ENCODE results near the gene MAK. TPM values are rescaled to one million over a fixed set of nuclear protein-coding genes. Genes with fewer than 3 reads are reported as not detected.
A peak's percentile ranks its signal among the peaks of the same experiment; 100 is the strongest.

The MAK gene
- total RNA-seq, 2 experiments from 2014 or later, result 0.27 to 0.32 TPM

GRCh38 chr6:10852361-10852960 lies 14.1 kb upstream of the MAK start:
- peaks cover 9% of the 10 kb centered on the region for H3K36me3 Mint-ChIP-seq (ENCODE audit: low read depth)
- no peaks in the 10 kb centered on the region for H3K4me1 Mint-ChIP-seq (ENCODE audit: low read depth)
- H3K27ac Mint-ChIP-seq, result no peak overlapping the region
- ChIA-PET POLR2A (no interaction called here), CTCF (interaction anchor here (1.3 kb wide), 1 partner anchor 11 kb away, joined by 4 read pairs; no protein-coding TSS in a partner anchor)
- no peak for DNase-seq
- ATAC-seq, result no peak
- H3K4me3 Mint-ChIP-seq, result no peak overlapping the region
- H3K27me3 Mint-ChIP-seq, result peaks cover 5% of the 10 kb centered on the region
- intact Hi-C loops (cut with micrococcal nuclease), result no loop called here
- peaks cover 15% of the 10 kb centered on the region for H3K9me3 Mint-ChIP-seq
- no peak for TF ChIP-seq CTCF (IDR thresholded peaks at IDR 0.05)

GRCh38 chr6:10850728-10851127 lies 12.4 kb upstream of the MAK start:
- Mint-ChIP-seq H3K4me1 (ENCODE audit: low read depth) (no peaks in the 10 kb centered on the region), H3K36me3 (ENCODE audit: low read depth) (peaks cover 9% of the 10 kb centered on the region), H3K27me3 (peaks cover 3% of the 10 kb centered on the region), H3K27ac (no peak overlapping the region), H3K4me3 (no peak overlapping the region), H3K9me3 (peaks cover 15% of the 10 kb centered on the region)
- intact Hi-C loops (cut with micrococcal nuclease), result no loop called here
- no peak for TF ChIP-seq CTCF (IDR thresholded peaks at IDR 0.05)
- CTCF ChIA-PET, result no interaction called here
- POLR2A ChIA-PET, result no interaction called here
- ATAC-seq (no peak), DNase-seq (no peak)

GRCh38 chr6:10849901-10850300 lies 11.6 kb upstream of the MAK start:
- POLR2A ChIA-PET, result no interaction called here
- Mint-ChIP-seq H3K9me3 (peaks cover 13% of the 10 kb centered on the region), H3K4me1 (ENCODE audit: low read depth) (no peaks in the 10 kb centered on the region), H3K36me3 (ENCODE audit: low read depth) (peaks cover 9% of the 10 kb centered on the region), H3K27ac (no peak overlapping the region), H3K4me3 (no peak overlapping the region), H3K27me3 (peaks cover 3% of the 10 kb centered on the region)
- DNase-seq (no peak), ATAC-seq (no peak)
- intact Hi-C loops (cut with micrococcal nuclease), result no loop called here
- CTCF ChIA-PET, result no interaction called here
- TF ChIP-seq CTCF (IDR thresholded peaks at IDR 0.05), result no peak

GRCh38 chr6:10847684-10848083 lies 9.3 kb upstream of the MAK start:
- intact Hi-C loops (cut with micrococcal nuclease), result no loop called here
- Mint-ChIP-seq H3K36me3 (ENCODE audit: low read depth) (no peaks in the 10 kb centered on the region), H3K4me3 (no peak overlapping the region), H3K9me3 (no peaks in the 10 kb centered on the region), H3K27ac (no peak overlapping the region), H3K27me3 (peaks cover 6% of the 10 kb centered on the region), H3K4me1 (ENCODE audit: low read depth) (no peaks in the 10 kb centered on the region)
- ATAC-seq (no peak), DNase-seq (no peak)
- ChIA-PET CTCF (interaction anchor here (0.8 to 1.2 kb wide), 2 partner anchors 10 to 14 kb away, joined by 3 read pairs; no protein-coding TSS in a partner anchor), POLR2A (no interaction called here)
- TF ChIP-seq CTCF (IDR thresholded peaks at IDR 0.05), result peak; percentile 52

GRCh38 chr6:10843554-10843953 lies 5.2 kb upstream of the MAK start:
- ChIA-PET CTCF (no interaction called here), POLR2A (no interaction called here)
- Mint-ChIP-seq H3K27me3 (peaks cover 24% of the 10 kb centered on the region), H3K4me1 (ENCODE audit: low read depth) (peaks cover 10% of the 10 kb centered on the region), H3K36me3 (ENCODE audit: low read depth) (no peaks in the 10 kb centered on the region), H3K27ac (no peak overlapping the region), H3K4me3 (no peak overlapping the region), H3K9me3 (no peaks in the 10 kb centered on the region)
- ATAC-seq (no peak), DNase-seq (no peak)
- intact Hi-C loops (cut with micrococcal nuclease), result no loop called here
- no peak for TF ChIP-seq CTCF (IDR thresholded peaks at IDR 0.05)
